ENCODE results near the gene ZCCHC12. TPM values are rescaled to one million over a fixed set of nuclear protein-coding genes. Genes with fewer than 3 reads are reported as not detected.

ZCCHC12 gene
- total and polyA plus RNA-seq, 11 donors: 0.06 to 0.61 (median 0.23) TPM; not detected in 8

GRCh38 chrX:118853596-118853995 is 30.0 kb downstream of the ZCCHC12 start:
- Histone ChIP-seq H3K27ac (no peak overlapping the region), H3K27me3 (peaks cover 0 to 5% (median 0%) of the 10 kb centered on the region in 9 donors)
- TF ChIP-seq POLR2A (IDR thresholded peaks at IDR 0.05) (no peak), CTCF (IDR thresholded peaks at IDR 0.05) (no peak)

GRCh38 chrX:118855681-118856310 is 32.2 kb downstream of the ZCCHC12 start:
- Histone ChIP-seq H3K4me1 (no peaks in the 10 kb centered on the region), H3K27me3 (peaks cover 0 to 5% (median 0%) of the 10 kb centered on the region in 9 donors), H3K27ac (no peak overlapping the region), H3K4me3 (no peak overlapping the region), H3K36me3 (no peaks in the 10 kb centered on the region), H3K9me3 (no peaks in the 10 kb centered on the region)
- ATAC-seq: no peak
- 78 to 98% (median 87%) methylated on average over 3 of the region's 3 CpGs for WGBS, 4 donors
- DNase-seq: no peak
- intact Hi-C loops (cut with DNase I): loop anchor here in 1 of 10 donors (5.0 kb wide), 1 partner anchor 1002 kb away; no protein-coding TSS in a partner anchor
- TF ChIP-seq CTCF (IDR thresholded peaks at IDR 0.05): no peak
- no peak for TF ChIP-seq POLR2A (IDR thresholded peaks at IDR 0.05)

More at GRCh38 chrX:118853596-118853995, 30.0 kb downstream of the ZCCHC12 start:
- H3K36me3 ChIP-seq: no peaks in the 10 kb centered on the region
- no peaks in the 10 kb centered on the region for H3K9me3 ChIP-seq
- no peak overlapping the region for H3K4me3 ChIP-seq
- no peak for DNase-seq
- intact Hi-C loops (cut with DNase I): no loop called here
- no peaks in the 10 kb centered on the region for H3K4me1 ChIP-seq
- WGBS, 4 donors: 51 to 78% (median 67%) methylated on average over 3 of the region's 3 CpGs
- no peak for ATAC-seq

- ATAC-seq: no peak
- no peak overlapping the region for H3K4me3 ChIP-seq
- no peak overlapping the region for H3K27ac ChIP-seq
- no peaks in the 10 kb centered on the region for H3K36me3 ChIP-seq
- 59 to 92% (median 73%) methylated on average over 3 of the region's 3 CpGs for WGBS, 4 donors
- TF ChIP-seq POLR2A (IDR thresholded peaks at IDR 0.05): no peak
- no peak for TF ChIP-seq CTCF (IDR thresholded peaks at IDR 0.05)
- intact Hi-C loops (cut with DNase I): loop anchor here in 1 of 10 donors (5.0 kb wide), 1 partner anchor 1000 kb away; no protein-coding TSS in a partner anchor
- H3K4me1 ChIP-seq: no peaks in the 10 kb centered on the region
- DNase-seq: no peak
- peaks cover 0 to 5% (median 0%) of the 10 kb centered on the region in 9 donors for H3K27me3 ChIP-seq
- H3K9me3 ChIP-seq: no peaks in the 10 kb centered on the region
Measured at GRCh38 chrX:118857006-118857405, 33.4 kb downstream of the ZCCHC12 start.

- Histone ChIP-seq H3K27me3 (peaks cover 0 to 4% (median 0%) of the 10 kb centered on the region in 9 donors), H3K4me3 (no peak overlapping the region), H3K9me3 (no peaks in the 10 kb centered on the region), H3K27ac (no peak overlapping the region), H3K36me3 (no peaks in the 10 kb centered on the region), H3K4me1 (no peaks in the 10 kb centered on the region)
- WGBS, 4 donors: 54 to 97% (median 81%) methylated on average over 2 of the region's 2 CpGs
- TF ChIP-seq POLR2A (IDR thresholded peaks at IDR 0.05) (no peak), CTCF (IDR thresholded peaks at IDR 0.05) (no peak)
- ATAC-seq: no peak
- intact Hi-C loops (cut with DNase I): no loop called here
- no peak for DNase-seq
Measured at GRCh38 chrX:118861338-118861737, 37.7 kb downstream of the ZCCHC12 start.

All from heart left ventricle (tissue), 16 donors.